HG03135 (cell line): ENCODE measurements around the gene ZFAND2A.
"Not testable (repeated sequence)": the region's sequence is repeated elsewhere in the genome, so short reads cannot be mapped to it uniquely, and the experiment has no call there.

Experiments used
- ATAC-seq: cut with Tn5 transposase; IDR thresholded peaks from one replicate; pipeline ENCODE4 v1.9.1; 2021; ENCODE audit warnings: mild to moderate bottlenecking, moderate library complexity; ENCODE audit not compliant: unreplicated experiment

Gene ZFAND2A

GRCh38 chr7:1127001-1127400 is 33.0 kb downstream of the ZFAND2A start:
- no peak for ATAC-seq

GRCh38 chr7:1125603-1125969 is 34.4 kb downstream of the ZFAND2A start:
- ATAC-seq, result no peak

GRCh38 chr7:1124816-1125602 is 35.0 kb downstream of the ZFAND2A start:
- no peak for ATAC-seq

GRCh38 chr7:1124164-1124563 is 35.8 kb downstream of the ZFAND2A start:
- no peak for ATAC-seq

GRCh38 chr7:1123715-1124114 is 36.3 kb downstream of the ZFAND2A start:
- ATAC-seq, result no peak

- no peak for ATAC-seq
Observed at GRCh38 chr7:1122832-1123501, 37.0 kb downstream of the ZFAND2A start.

GRCh38 chr7:1121886-1122831 is 37.8 kb downstream of the ZFAND2A start:
- ATAC-seq, result no peak

GRCh38 chr7:1121476-1121875 is 38.5 kb downstream of the ZFAND2A start:
- no peak for ATAC-seq

GRCh38 chr7:1120791-1121190 is 39.2 kb downstream of the ZFAND2A start:
- ATAC-seq, result no peak

- no peak for ATAC-seq
Observed at GRCh38 chr7:1119201-1119600, 40.8 kb downstream of the ZFAND2A start.

- no peak for ATAC-seq
Observed at GRCh38 chr7:1117321-1117928, 42.6 kb downstream of the ZFAND2A start.

GRCh38 chr7:1116383-1117008 is 43.5 kb downstream of the ZFAND2A start:
- ATAC-seq, result not testable (repeated sequence)

GRCh38 chr7:1115171-1116045 is 44.6 kb downstream of the ZFAND2A start:
- not testable (repeated sequence) for ATAC-seq

- no peak for ATAC-seq
Observed at GRCh38 chr7:1114505-1114904, 45.5 kb downstream of the ZFAND2A start.

- ATAC-seq, result no peak
Observed at GRCh38 chr7:1114088-1114487, 45.9 kb downstream of the ZFAND2A start.

GRCh38 chr7:1113548-1113885 is 46.5 kb downstream of the ZFAND2A start:
- no peak for ATAC-seq

- no peak for ATAC-seq
Observed at GRCh38 chr7:1112625-1113547, 47.1 kb downstream of the ZFAND2A start.

GRCh38 chr7:1112109-1112508 is 47.9 kb downstream of the ZFAND2A start:
- no peak for ATAC-seq

- no peak for ATAC-seq
Observed at GRCh38 chr7:1111156-1111555, 48.8 kb downstream of the ZFAND2A start.
